ENCODE measurements around the gene ZSWIM1. TPM values are rescaled to one million over a fixed set of nuclear protein-coding genes. Genes with fewer than 3 reads are reported as not detected.

The ZSWIM1 gene
- total and polyA plus RNA-seq, 2 of the 4 experiments (the other 2 are of a cell fraction), result 4.2 to 10.0 TPM

- H3K4me2 ChIP-seq (ENCODE audit: low read depth, low read length), result peak overlapping the region; percentile 36; the same call in 1 of the 2 replicates
- H3K9ac ChIP-seq (ENCODE audit: low read depth, low read length), result no peak overlapping the region
- peak overlapping the region; percentile 76 for H2BK120ac ChIP-seq (ENCODE audit: low read depth, low read length)
- dilution Hi-C loops (cut with HindIII; ENCODE audit: low sequenced_read_pairs, unreplicated experiment), result no loop called here
- H3K14ac ChIP-seq (replicated peaks; ENCODE audit: low read depth, low read length), result peak overlapping the region; percentile 25; the same call in 1 of the 2 replicates
- no peaks in the 10 kb centered on the region for H3K36me3 ChIP-seq (ENCODE audit: control insufficient read depth, insufficient read depth, low read length)
- BruUV-seq (replicated peaks), result no TSS peak
- POLR2A ChIA-PET (ENCODE audit: unreplicated experiment), result interaction anchor here (1.3 kb wide), 1 partner anchor 66 kb away, joined by 3 read pairs; no protein-coding TSS in a partner anchor
- peaks cover 6 to 16% of the 10 kb centered on the region in 2 experiments; a peak in 3 of 4 replicates for H3K79me1 ChIP-seq (ENCODE audit: low read depth in 1 of 2, low read length in 2 of 2)
- TF ChIP-seq CTCF (conservative IDR thresholded peaks at IDR 0.05; ENCODE audit: low read depth, low read length) (no peak), NFE2L2 (IDR thresholded peaks at IDR 0.05; ENCODE audit: low read depth, low read length) (no peak), POLR2A (IDR thresholded peaks at IDR 0.05; ENCODE audit: low read depth, low read length) (no peak; the same call in 1 of the 2 replicates), FOS (IDR thresholded peaks at IDR 0.05; ENCODE audit: low read depth, low read length) (peak; percentile 40; the same call in 1 of the 2 replicates)
- no peak overlapping the region for H2AK5ac ChIP-seq (ENCODE audit: low read depth, low read length)
- no peak overlapping the region for H2AK9ac ChIP-seq (replicated peaks; ENCODE audit: low read depth, low read length, poor library complexity)
- ATAC-seq (ENCODE audit: low read depth) (peak; percentile 87), DNase-seq (peak; percentile 81)
- peak overlapping the region; percentile 77 for H4K91ac ChIP-seq (ENCODE audit: insufficient read depth, low read depth, low read length)
- H3K4ac ChIP-seq (ENCODE audit: low read depth, low read length), result peak overlapping the region; percentile 21; the same call in 1 of the 2 replicates
- H3K4me3 ChIP-seq (ENCODE audit: insufficient read depth, low read depth, low read length), result no peak overlapping the region
- no peaks in the 10 kb centered on the region for H3K27me3 ChIP-seq (ENCODE audit: control insufficient read depth, insufficient read depth, low read length)
- H3K23ac ChIP-seq (ENCODE audit: low read depth, low read length), result peak overlapping the region; percentile 56; the same call in 1 of the 2 replicates
- H4K20me1 ChIP-seq (ENCODE audit: insufficient read depth, low read length), result no peaks in the 10 kb centered on the region; the same call in 1 of the 2 replicates
- peaks cover 5% of the 10 kb centered on the region; the same call in 1 of the 2 replicates for H3K4me1 ChIP-seq (ENCODE audit: control insufficient read depth, insufficient read depth, low read length)
- peak overlapping the region; percentile 54; the same call in 1 of the 3 replicates for H2BK15ac ChIP-seq (ENCODE audit: low read depth, low read length)
- H3K9me3 ChIP-seq (ENCODE audit: control insufficient read depth, insufficient read depth, low read length), result no peaks in the 10 kb centered on the region
- peaks cover 5% of the 10 kb centered on the region for H3K9me1 ChIP-seq (ENCODE audit: insufficient read depth, low read length)
- H3K18ac ChIP-seq (ENCODE audit: low read depth, low read length), result peak overlapping the region; percentile 19; the same call in 1 of the 2 replicates
- peak overlapping the region; percentile 16; the same call in 1 of the 2 replicates for H4K5ac ChIP-seq (ENCODE audit: low read depth, low read length)
- intact Hi-C loops (cut with micrococcal nuclease), result no loop called here
- peak overlapping the region; percentile 59 for H3K56ac ChIP-seq (ENCODE audit: extremely low read depth, insufficient read depth, low read length)
- peak overlapping the region; percentile 83; the same call in 1 of the 2 replicates for H3K27ac ChIP-seq (ENCODE audit: insufficient read depth, low read length)
- peak overlapping the region; percentile 86 for H2BK20ac ChIP-seq (ENCODE audit: low read depth, low read length)
- H2BK5ac ChIP-seq (ENCODE audit: low read depth, low read length, poor library complexity, severe bottlenecking), result peak overlapping the region; percentile 91
- H2AFZ ChIP-seq (replicated peaks; ENCODE audit: low read length, poor library complexity), result no peak overlapping the region
- peak overlapping the region; percentile 14 to 78; a peak in 2 of 4 replicates for H4K8ac ChIP-seq (ENCODE audit: low read depth in 2 of 2, low read length in 2 of 2)
- in situ Hi-C loops (cut with MboI; ENCODE audit: low sequenced_read_pairs), result no loop called here
- CTCF ChIA-PET, result interaction anchor here (0.6 to 1.5 kb wide), 2 partner anchors 9 to 120 kb away, joined by 4 to 5 read pairs; no protein-coding TSS in a partner anchor
These were observed 13.2 kb upstream of the ZSWIM1 start for GRCh38 chr20:45867819-45868176.
